Measurements from ENCODE around the gene RNF149.
A peak's percentile ranks its signal among the peaks of the same experiment; 100 is the strongest.

RNF149 gene

GRCh38 chr2:101295895-101296294 lies 12.6 kb downstream of the RNF149 start:
- peak; percentile 14 for DNase-seq (ENCODE audit: low spot score)

- DNase-seq (ENCODE audit: low spot score): no peak
Observed at GRCh38 chr2:101294861-101295260, 13.6 kb downstream of the RNF149 start.

- no peak for DNase-seq (ENCODE audit: low spot score)
Observed at GRCh38 chr2:101293544-101293943, 15.0 kb downstream of the RNF149 start.

- no peak for DNase-seq (ENCODE audit: low spot score)
Observed at GRCh38 chr2:101291973-101292372, 16.5 kb downstream of the RNF149 start.

- no peak for DNase-seq (ENCODE audit: low spot score)
Observed at GRCh38 chr2:101290711-101291110, 17.8 kb downstream of the RNF149 start.

- no peak for DNase-seq (ENCODE audit: low spot score)
Observed at GRCh38 chr2:101287303-101287702, 21.2 kb downstream of the RNF149 start.

GRCh38 chr2:101286684-101287083 lies 21.8 kb downstream of the RNF149 start:
- no peak for DNase-seq (ENCODE audit: low spot score)

GRCh38 chr2:101282980-101283379 lies 25.5 kb downstream of the RNF149 start:
- no peak for DNase-seq (ENCODE audit: low spot score)

- no peak for DNase-seq (ENCODE audit: low spot score)
Observed at GRCh38 chr2:101281482-101281881, 27.0 kb downstream of the RNF149 start.

GRCh38 chr2:101278925-101279324 lies 29.6 kb downstream of the RNF149 start:
- no peak for DNase-seq (ENCODE audit: low spot score)

GRCh38 chr2:101277111-101277510 lies 31.4 kb downstream of the RNF149 start:
- DNase-seq (ENCODE audit: low spot score): no peak

GRCh38 chr2:101274142-101274541 lies 34.4 kb downstream of the RNF149 start:
- DNase-seq (ENCODE audit: low spot score): no peak

GRCh38 chr2:101273056-101273455 lies 35.4 kb downstream of the RNF149 start:
- DNase-seq (ENCODE audit: low spot score): no peak

GRCh38 chr2:101272045-101272784 lies 36.3 kb downstream of the RNF149 start:
- DNase-seq (ENCODE audit: low spot score): no peak

GRCh38 chr2:101270700-101271259 lies 37.7 kb downstream of the RNF149 start:
- no peak for DNase-seq (ENCODE audit: low spot score)

- DNase-seq (ENCODE audit: low spot score): no peak
Observed at GRCh38 chr2:101267671-101268656, 40.5 kb downstream of the RNF149 start.

GRCh38 chr2:101265893-101266499 lies 42.5 kb downstream of the RNF149 start:
- DNase-seq (ENCODE audit: low spot score): no peak

GRCh38 chr2:101264360-101264939 lies 44.1 kb downstream of the RNF149 start:
- no peak for DNase-seq (ENCODE audit: low spot score)

GRCh38 chr2:101263377-101263800 lies 45.1 kb downstream of the RNF149 start:
- no peak for DNase-seq (ENCODE audit: low spot score)

GRCh38 chr2:101262142-101262541 lies 46.4 kb downstream of the RNF149 start:
- DNase-seq (ENCODE audit: low spot score): no peak

GRCh38 chr2:101258804-101259203 lies 49.7 kb downstream of the RNF149 start:
- DNase-seq (ENCODE audit: low spot score): no peak

GRCh38 chr2:101256316-101256715 lies 52.2 kb downstream of the RNF149 start:
- DNase-seq (ENCODE audit: low spot score): no peak

All from AG08395 (cell line).